AG08396 (cell line): ENCODE measurements around the gene MDM2.

ENCODE experiments used
- DNase-seq: peaks from one replicate; pipeline ENCODE4 v3.0.0; 2012; ENCODE audit warnings: low spot score, mixed read lengths

Gene MDM2

DNA sequence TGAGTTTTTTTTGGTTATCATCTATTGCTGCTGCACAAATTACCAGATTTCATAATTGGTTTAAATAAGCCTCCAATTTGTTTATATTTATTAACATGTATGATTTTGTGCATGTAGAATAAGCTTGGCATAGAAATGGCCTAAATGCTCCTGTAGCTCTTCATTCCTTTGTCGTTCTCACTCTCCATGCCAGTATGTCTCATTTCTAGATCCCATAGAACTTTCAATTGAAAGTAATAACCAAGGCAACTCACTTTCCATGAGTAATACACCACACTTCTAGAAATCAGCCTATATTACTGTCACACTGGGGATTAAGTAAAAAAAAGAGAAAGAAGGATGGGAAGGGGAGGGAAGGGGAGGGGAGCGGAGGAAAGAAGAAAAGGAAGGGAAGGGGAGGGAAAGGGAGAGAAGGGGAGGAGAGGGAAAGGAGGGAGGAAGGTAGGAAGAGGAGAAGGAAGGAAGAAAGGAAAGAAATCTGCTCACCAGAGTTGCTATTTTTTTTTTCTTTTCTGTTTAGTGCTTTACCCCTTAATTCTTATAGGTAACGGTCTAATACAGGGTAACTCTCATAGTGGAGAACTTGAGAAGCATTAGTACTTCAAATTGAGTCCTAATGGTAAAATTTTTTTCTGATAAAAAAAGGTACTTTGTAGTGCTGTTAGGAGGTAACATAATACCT, 45.6 kb downstream of the MDM2 start:
- DNase-seq = no peak

DNA sequence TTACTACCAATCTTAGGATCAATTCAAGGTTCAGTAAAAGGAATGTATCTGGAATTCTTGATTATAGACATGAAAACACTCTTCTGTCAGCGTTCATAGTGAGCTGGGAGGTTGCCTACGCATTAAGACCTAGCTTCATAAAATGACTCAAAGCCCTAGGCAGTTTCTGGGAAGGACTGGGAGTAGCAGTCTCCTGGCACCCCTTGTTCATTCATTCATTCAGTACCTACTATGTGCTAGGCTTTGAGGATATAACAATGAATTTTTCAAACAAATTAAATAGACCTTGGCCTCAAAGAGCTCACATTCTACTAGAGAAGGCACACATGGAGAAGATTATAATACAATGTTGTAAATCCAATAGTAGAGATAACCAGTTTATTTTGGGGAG, 46.1 kb downstream of the MDM2 start:
- DNase-seq = no peak

DNA sequence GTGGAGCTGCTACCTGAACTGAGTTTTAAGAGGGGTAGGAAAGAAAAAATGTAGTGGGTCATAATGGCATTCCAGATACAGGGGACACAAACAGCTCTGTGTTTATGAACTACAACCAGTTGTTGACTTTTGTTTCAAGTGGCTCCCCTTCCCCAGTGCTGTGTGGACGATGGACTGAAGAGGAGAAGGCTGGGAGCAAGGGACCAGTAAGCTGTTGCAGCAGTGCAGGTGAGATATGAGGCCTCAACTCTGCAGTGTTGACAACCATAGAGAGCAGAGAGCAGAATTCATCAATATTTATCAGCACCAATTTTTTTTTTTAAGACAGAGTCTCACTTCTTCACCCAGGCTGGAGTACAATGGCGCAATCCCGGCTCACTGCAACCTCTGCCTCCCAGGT, 46.6 kb downstream of the MDM2 start:
- DNase-seq = no peak

DNA sequence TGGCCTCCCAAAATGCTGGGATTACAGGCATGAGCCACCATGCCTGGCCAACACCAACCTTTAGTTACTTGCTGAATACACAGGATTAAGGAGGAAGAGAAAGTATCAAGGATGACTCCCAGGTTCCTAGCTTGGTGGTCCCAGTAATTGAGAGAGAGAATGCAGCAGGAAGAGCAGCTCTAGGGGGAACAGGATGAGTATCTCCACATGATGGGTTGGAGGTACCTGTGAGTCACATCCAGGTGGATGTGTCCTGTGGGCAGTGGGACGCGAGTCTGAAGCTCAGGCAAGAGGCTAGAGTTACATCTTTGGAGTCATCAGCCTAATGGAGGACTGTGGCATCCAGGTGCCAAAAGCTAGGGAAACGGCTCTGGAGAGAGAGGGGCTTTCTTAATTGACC, 47.1 kb downstream of the MDM2 start:
- DNase-seq = no peak

DNA sequence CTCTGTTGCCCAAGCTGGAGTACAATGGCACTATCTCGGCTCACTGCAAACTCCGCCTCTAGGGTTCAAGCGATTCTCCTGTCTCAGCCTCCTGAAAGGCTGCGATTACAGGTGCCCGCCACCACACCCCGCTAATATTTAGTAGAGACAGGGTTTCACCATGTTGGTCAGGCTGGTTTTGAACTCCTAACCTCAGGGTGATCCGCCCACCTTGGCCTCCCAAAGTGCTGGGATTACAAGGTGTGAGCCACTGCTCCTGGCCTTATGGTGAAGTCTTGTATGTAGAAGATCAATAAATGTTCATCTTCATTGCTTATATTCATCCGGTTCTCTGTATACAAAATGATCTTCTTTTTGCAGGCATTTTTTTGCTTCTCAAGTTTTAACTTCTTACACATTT, 47.8 kb downstream of the MDM2 start:
- no peak for DNase-seq

DNA sequence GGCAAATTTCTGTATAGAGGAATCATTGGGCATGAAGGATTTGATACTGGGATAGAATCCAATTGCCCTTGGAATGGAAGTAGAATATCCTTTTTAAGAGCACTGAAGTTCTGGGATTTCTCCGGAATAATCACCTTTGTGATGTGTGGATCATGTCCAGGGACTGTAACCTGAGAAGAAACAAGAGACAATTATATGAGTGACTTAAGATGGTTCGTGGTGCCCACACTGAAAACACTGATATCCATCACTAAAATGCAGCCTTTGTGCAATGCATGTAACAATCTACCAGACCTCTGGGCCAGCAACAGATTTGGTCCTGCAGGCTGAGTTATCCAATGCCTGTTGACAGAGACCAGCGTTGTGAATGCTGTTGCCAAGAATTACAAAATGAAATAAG, 48.5 kb downstream of the MDM2 start:
- DNase-seq = no peak

DNA sequence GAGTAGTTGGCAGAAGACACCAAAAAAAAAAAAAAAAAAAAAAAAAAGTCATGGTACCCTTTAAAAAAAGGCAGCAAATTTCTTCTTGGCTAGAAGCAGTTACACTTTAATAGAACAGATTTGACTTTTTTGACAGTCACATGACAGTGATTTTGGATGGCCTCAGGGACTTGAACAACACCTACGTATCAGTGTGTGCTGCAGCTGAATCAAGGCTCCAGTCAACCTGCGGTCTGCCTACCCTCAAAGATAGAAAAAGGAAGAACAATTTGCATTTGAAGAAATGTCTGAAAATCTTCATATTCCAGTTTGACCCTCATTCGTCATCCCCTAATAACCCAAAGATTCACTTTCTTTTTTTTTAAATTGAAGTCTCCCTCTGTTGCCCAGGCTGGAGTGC, 53.9 kb downstream of the MDM2 start:
- no peak for DNase-seq

DNA sequence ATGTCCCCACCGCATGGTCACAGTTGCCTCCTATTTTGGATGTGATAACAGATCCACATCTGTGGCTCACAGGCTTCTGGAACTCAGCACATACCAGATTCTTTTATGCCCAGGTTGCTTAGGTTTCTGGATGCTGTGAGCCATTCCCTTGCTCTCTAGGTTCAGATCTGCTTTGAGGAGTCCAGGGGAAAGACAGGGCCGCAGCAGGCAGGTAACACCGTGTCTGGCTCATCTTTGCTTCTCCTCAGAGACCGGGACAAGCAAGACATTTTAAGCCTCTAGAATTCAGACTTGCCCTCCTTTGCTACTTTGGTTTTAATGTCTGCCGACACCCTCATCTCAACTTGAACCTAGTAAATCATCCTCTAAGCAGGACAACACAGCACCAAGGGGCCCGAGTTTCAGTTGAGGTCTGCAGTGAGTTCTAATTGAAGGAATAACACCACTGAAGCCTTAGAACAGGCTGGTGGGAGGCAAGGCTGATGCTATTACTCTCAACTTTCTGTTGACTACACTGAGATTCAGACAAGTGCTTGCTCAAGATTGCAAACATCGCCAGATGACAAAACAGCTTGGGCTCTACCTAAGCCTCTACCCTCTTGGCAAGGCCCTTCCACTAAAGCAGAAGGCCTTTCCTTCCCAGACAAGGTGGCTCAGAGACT, 55.3 kb downstream of the MDM2 start:
- DNase-seq = no peak

DNA sequence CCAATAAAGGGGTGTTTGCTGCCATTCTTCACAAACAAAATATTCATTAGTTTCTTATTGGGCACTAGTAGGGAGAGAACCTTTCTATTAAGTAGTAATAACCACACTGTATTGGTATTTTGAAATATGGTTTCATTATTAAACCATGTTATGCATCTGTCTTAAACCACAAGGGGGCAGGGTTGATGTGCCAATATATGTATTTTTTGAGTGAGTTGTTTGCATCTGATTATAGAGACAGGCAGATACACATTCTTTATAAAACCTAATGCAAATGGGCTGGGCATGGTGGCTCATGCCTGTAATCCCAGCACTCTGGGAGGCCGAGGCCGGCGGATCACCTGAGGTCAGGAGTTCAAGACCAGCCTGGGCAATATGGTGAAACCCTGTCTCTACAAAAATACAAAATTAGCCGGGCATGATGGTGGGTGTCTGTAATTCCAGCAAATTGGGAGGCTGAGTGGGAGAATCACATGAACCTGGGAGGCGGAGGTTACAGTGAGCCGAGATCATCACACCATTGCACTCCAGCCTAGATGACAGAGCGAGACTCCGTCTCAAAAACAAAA, 56.0 kb downstream of the MDM2 start:
- DNase-seq = peak; percentile 22

DNA sequence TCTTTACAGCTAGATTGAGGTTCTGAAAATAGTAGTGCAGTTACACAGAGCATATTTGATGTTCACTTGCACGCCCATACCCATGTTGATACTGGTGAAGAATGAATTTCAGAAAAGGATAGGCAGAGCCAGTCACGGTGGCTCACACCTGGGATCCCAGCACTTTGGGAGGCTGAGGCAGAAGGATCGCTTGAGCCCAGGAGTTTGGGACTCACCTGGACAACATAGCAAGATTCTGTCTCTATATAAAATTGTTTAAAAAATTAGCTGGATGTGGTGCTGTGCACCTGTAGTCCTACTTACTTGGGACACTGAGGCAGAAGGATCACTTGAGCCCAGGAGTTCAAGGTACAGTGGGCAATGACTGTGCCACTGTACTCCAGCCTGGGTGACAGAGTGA, 56.6 kb downstream of the MDM2 start:
- no peak for DNase-seq

DNA sequence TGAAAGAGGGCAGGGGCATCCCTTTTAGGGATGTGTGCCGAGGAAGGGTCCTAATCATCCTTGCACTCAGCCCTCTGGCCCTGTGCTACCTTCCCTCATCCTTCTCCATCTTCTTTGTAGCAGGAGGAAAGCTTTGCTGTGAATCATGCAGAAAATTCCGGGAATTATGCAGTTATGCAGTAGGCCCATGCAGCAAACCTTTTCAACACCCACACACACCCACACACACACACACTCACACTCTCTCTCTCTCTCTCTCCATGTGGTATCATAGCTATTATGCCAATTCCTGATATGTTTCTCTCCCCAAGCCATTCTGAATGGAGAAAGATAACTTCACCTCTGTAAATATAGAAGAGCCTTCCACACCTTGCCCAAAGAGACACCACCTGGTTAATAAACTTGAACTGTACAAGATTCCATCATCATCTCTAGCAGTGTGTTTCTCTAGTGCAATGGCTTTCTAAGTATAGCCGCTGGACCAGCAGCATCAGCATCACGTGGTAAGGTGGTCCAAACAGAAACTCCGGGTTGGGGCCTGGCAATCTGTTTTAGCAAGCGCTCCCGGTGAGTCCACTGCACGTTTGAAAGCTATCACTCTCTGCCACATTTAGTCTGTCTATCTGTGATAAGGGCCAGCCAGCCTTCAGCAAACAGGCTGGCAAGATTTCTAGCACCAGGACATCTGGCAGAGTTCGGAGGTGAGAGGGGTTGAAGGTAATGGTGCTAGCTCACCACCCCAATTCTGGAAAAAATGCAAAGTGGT, 57.6 kb downstream of the MDM2 start:
- DNase-seq = no peak

DNA sequence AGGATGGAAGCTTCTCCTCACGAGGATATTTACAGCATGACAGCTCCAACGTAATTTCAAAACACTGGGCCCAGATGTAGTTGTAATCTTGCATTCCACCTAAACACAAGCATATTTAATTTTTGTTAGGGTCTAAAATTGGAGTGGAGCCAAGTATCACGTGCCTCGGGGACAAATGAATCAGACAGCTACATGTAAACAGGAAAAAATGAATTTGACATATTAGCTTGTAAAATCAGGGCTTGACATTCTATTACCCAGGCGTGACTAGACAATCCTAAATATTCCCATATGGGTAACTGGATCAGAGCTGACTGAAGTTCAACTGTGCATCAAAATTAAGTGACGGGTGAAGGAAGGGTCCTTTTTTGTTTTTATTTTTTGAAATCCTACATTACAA, 59.0 kb downstream of the MDM2 start:
- DNase-seq = no peak

DNA sequence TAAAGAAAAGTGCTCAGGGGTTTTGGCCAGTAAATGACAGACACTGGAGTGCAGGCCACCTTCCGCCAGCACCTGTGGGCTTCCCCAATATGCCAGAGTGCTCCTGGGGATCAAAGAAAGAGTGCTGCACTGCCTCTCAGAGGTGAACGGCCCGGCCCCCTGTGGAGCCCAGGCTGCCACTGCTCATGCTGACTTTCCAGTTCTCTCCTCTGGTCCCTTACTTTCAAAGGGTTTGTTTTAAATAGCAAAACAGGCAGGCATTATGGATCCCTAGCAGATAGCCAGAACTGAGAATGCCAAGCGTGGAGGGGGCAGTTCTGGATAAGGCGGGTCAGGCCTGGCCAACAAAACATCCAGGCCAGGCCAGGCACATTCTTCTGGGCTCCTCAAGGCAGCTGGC, 59.6 kb downstream of the MDM2 start:
- DNase-seq = no peak

DNA sequence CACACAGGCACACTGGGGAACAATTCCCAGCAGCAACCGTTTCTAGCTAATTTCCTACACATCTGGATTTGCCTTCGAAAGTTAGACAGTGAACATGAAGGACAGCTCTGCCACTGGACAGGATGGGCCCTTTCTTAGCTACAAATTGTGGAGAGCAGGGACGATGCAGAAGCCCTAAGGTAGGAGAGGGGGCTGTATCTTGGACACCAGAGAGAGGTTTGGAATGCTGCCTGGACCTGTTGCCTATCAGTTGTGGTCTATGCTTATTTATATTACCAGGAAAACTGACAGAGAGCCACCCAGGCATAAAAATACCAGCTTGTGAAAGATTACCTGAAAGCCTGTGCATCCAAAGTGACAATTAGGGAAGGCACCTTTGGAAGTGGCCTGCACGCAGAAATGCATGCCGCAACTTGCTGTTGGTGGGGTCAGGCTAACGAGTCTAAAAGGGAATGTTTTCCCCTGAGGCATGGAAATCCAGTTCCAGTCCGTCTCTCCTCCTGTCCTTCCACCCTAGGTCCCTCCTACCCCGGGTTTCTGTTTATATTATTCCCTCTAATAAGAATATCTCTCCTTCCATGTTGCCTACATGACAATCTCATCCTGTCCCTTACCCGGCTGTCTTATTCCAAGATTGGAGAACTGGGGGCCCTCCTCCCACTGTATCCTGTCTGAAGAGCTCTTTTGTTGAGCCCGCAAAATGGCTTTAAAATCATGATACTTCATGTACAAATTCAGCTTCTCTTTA, 60.2 kb downstream of the MDM2 start:
- DNase-seq = no peak

DNA sequence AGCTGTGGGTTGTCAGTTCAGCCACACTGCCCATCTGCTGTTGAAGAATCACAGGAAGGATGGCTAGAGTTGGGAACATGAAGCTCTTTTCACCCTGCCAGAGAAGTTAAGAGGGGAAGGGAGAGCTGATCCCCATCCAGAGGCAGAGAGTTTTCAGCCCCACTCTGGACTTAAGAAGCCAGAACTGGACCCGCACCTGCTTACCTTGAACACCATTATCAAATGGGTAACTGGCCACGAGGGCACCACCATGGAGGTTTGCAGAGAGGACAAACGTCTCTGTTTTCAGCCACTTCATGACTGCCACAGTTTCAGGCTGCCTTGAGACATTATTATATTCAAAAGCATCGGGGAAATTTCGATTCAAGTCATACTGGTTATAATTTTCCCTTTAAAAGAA, 62.0 kb downstream of the MDM2 start:
- no peak for DNase-seq

DNA sequence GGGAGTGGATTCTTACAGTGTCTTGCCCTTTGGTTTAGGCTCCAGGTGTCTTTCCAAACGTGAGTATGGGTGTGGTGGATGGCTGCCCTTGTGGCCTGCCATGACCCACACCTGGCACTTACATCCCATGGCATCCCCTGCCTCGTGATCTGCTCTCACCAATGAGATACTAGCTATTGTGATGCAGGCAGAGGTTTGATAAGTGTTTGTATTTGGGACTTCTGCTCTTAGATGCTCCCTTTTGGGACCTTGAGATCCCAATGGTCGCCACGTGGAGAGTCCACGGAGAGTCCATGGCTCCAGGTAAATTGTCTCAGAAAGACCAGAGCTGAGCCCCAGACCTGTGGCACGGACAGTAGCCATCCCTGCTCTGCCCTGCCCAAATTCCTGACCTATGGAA, 62.5 kb downstream of the MDM2 start:
- DNase-seq = no peak

DNA sequence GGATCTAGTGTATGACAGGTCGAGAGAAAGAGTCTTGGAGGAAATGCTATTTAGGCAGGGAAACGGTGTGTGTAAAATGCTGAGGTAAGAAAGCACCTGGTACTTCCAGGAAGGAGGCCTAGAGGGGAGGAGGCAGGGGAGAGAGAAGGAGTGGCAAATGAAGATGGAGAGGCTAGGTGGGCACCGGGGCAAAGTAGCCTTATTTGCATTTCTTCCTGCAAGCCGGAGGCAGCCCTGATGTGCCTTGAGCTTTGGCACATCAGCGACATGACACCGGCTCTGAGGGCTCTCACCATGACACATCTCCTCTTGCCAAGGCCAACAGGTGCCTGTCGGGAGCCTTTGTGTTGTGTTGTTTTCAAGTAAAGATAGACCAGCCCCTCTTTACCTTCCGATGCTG, 63.4 kb downstream of the MDM2 start:
- no peak for DNase-seq

DNA sequence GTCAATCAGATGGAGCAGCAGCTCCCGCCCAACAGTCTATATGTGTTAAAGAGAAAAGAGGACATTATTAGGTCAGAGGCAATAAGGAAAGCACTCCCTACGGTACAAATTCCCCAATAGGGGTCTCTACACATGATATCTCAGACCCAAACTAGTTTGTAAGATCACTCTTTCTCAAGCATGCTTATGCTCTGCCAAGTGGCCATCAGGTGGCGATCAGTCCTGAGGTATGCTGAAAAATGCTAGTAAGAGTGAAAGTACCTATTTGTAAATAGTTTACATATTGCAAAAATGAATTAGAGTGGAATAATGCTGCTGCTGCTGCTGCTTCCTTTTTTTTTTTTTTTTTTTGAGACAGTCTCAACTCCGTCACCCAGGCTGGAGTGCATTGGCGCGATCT, 63.9 kb downstream of the MDM2 start:
- DNase-seq = no peak

DNA sequence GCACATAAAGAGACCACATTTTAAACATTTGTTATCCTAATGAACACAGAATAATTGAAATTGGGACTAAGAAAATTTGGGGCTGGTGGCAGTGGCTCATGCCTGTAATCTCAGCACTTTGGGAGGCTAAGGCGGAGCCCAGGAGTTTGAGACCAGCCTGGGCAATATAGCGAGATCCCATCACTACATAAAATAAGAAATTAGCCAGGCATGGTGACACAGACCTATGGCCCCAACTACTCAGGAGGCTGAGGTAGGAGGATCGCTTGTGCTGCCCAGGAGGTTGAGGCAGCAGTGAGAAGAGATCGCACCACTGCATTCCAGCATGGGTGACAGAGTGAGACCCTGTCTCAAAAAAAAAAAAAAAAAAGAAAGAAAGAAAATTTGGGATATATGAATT, 65.3 kb downstream of the MDM2 start:
- DNase-seq = no peak

DNA sequence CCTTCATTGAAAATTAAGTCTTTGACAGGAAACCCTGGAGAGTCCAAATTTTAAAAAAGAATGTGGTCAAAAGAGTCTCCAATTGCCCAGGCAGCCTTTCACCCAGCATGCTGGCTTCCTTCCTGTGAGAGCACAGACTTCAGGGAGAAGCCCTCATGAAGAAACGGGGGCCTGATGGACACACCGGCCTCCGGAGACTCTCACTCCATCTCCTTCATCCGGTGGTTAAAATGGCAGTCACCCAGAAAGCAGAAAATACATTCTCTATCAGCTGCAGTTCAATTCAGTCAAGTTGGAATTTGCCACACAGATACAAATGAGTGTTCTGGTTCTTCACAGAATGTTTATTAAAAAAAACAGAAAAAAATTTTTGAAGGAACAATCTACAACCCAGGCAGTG, 68.5 kb downstream of the MDM2 start:
- no peak for DNase-seq

DNA sequence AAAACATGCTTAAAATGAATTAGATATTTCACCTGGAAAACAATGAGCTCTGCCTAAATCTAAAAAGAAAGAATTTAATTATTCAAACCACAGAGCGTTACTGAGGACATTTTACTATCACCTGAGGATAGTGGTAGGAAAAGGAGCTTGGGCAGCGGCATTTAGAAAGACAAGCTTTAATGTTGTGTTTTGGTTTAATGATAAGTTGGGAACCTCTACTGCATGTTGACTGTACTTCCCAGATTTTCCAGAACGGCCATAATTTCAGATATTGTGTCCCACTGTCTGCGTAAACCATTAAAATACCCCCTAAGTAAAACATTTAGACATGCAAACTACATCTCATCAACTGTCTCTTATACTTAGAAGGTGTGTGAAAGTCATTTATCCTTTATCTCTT, 69.6 kb downstream of the MDM2 start:
- no peak for DNase-seq

DNA sequence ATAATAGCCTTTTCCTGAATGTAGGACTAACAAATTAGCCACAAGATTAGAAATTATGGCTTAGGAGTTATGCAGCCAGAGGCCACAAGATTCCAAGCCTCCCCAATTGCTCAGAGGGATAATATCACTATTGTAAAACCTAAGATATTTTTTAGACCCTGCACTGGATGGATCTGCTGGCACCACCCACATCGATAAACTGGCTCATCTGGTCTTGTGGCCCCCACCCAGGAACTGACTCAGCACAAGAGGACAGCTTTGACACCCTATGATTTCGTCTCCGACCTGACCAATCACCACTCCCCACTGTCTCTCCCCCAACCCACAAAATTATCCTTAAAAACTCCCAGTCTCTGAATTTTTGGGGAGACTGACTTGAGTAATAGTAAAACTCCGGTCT, 70.3 kb downstream of the MDM2 start:
- no peak for DNase-seq
